ENCODE results near the gene DCAF11. TPM values are rescaled to one million over a fixed set of nuclear protein-coding genes. Genes with fewer than 3 reads are reported as not detected.

DCAF11 gene
- total and polyA plus RNA-seq, 4 donors: 35.5 to 41.8 (median 38.5) TPM

DNA sequence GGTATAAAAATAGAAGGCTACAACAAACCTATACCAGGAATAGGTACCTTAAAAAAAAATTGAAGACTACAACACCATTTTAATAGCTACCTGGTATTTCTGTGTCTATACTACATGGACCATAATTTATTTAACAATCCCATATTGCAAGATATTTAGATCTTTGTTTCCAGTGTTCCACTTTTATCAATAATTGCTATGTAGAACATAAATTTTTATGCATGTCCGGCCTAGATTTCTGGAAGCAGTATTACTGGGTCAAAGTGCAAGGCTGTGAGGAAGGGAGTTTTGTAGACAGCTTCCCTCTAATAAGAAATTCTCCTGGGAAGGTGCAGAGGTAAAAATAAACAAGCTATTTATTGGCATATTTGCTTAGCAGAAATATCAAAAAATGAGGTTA is 4.1 kb upstream of the DCAF11 start:
- Histone ChIP-seq H3K9me3 (ENCODE audit: control insufficient read depth, low read length) (no peaks in the 10 kb centered on the region), H3K27ac (ENCODE audit: low read depth in 1 of 2, low read length in 2 of 2) (no peak overlapping the region), H3K4me1 (ENCODE audit: control insufficient read depth in 1 of 2, insufficient read depth in 2 of 2, low read length in 2 of 2) (no peaks in the 10 kb centered on the region), H3K27me3 (ENCODE audit: control insufficient read depth in 1 of 2, insufficient read depth in 2 of 2, low read length in 1 of 2) (no peaks in the 10 kb centered on the region), H3K4me3 (ENCODE audit: low read length in 2 of 2) (no peak overlapping the region), H3K36me3 (ENCODE audit: control insufficient read depth in 1 of 2, insufficient read depth in 2 of 2, low read length in 1 of 2) (no peaks in the 10 kb centered on the region)
- DNase-seq: no peak
- intact Hi-C loops (cut with DNase I): loop anchor here (5.0 to 10.0 kb wide), 3 partner anchors 37 to 324 kb away; partner anchors contain the start of genes IRF9 (in 1 of the 2), PSME2 (in 1 of the 2) and RNF31 (in 1 of the 2)
- ATAC-seq (ENCODE audit: low FRiP score): no peak
- 76 to 89% methylated on average over 1 of the region's 1 CpG for WGBS, 2 donors

DNA sequence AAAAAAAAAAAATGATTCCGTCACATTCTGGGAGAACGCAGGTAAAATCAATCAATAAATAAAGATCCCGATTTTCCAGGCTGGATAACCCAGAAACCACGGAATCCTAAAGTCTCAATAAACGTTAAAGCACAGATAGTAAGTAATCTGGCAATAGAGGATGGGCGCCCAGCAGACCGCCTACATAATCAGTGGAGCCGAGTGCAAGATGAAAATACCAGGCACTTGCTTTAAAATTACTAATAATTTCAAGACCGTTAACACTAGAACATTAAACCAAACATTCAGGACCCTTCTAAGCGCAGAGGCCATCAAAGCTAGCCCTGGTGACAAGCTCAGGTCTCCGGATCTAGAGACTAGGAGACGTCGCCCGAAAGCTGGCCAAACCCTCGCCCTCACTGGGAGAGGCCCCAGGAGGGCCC is 1.2 kb upstream of the DCAF11 start:
- no peak for DNase-seq
- intact Hi-C loops (cut with DNase I): loop anchor here (5.0 to 10.0 kb wide), 3 partner anchors 34 to 321 kb away; partner anchors contain the start of genes IRF9 (in 1 of the 2), PSME2 (in 1 of the 2) and RNF31 (in 1 of the 2)
- peak; percentile 0 for ATAC-seq (ENCODE audit: low FRiP score)
- no peaks in the 10 kb centered on the region for H3K27me3 ChIP-seq (ENCODE audit: control insufficient read depth in 1 of 2, insufficient read depth in 2 of 2, low read length in 1 of 2)
- H3K4me3 ChIP-seq (ENCODE audit: low read length in 2 of 2): peak overlapping the region; percentile 43 to 71
- no peaks in the 10 kb centered on the region for H3K36me3 ChIP-seq (ENCODE audit: control insufficient read depth in 1 of 2, insufficient read depth in 2 of 2, low read length in 1 of 2)
- H3K27ac ChIP-seq (ENCODE audit: low read depth in 1 of 2, low read length in 2 of 2): peak overlapping the region; percentile 98 to 100
- no peaks in the 10 kb centered on the region for H3K4me1 ChIP-seq (ENCODE audit: control insufficient read depth in 1 of 2, insufficient read depth in 2 of 2, low read length in 2 of 2)
- WGBS, 2 donors: 18 to 20% methylated on average over 15 of the region's 15 CpGs
- H3K9me3 ChIP-seq (ENCODE audit: control insufficient read depth, low read length): no peaks in the 10 kb centered on the region

GRCh38 chr14:24113801-24114531 is 611 bp upstream of the DCAF11 start:
- peak; percentile 91 to 94 for DNase-seq
- no peaks in the 10 kb centered on the region for H3K9me3 ChIP-seq (ENCODE audit: control insufficient read depth, low read length)
- peak overlapping the region; percentile 98 to 100 for H3K27ac ChIP-seq (ENCODE audit: low read depth in 1 of 2, low read length in 2 of 2)
- peak; percentile 81 for ATAC-seq (ENCODE audit: low FRiP score)
- no peaks in the 10 kb centered on the region for H3K27me3 ChIP-seq (ENCODE audit: control insufficient read depth in 1 of 2, insufficient read depth in 2 of 2, low read length in 1 of 2)
- WGBS, 2 donors: 0% methylated on average over 42 of the region's 42 CpGs
- peak overlapping the region; percentile 43 to 71 for H3K4me3 ChIP-seq (ENCODE audit: low read length in 2 of 2)
- peaks cover 0 to under 1% of the 10 kb centered on the region in 2 donors for H3K36me3 ChIP-seq (ENCODE audit: control insufficient read depth in 1 of 2, insufficient read depth in 2 of 2, low read length in 1 of 2)
- intact Hi-C loops (cut with DNase I): loop anchor here (2.0 to 10.0 kb wide), 4 partner anchors 27 to 321 kb away; partner anchors contain the start of genes EMC9 (in 1 of the 2), IRF9 (in 1 of the 2), PSME2 (in 1 of the 2) and RNF31 (in 1 of the 2)
- H3K4me1 ChIP-seq (ENCODE audit: control insufficient read depth in 1 of 2, insufficient read depth in 2 of 2, low read length in 2 of 2): no peaks in the 10 kb centered on the region

GRCh38 chr14:24115422-24116127 is 998 bp downstream of the DCAF11 start:
- Histone ChIP-seq H3K27ac (ENCODE audit: low read depth in 1 of 2, low read length in 2 of 2) (peak overlapping the region in 1 of 2 donors; percentile 1), H3K4me3 (ENCODE audit: low read length in 2 of 2) (peak overlapping the region; percentile 37 to 57), H3K9me3 (ENCODE audit: control insufficient read depth, low read length) (no peaks in the 10 kb centered on the region), H3K4me1 (ENCODE audit: control insufficient read depth in 1 of 2, insufficient read depth in 2 of 2, low read length in 2 of 2) (no peaks in the 10 kb centered on the region), H3K27me3 (ENCODE audit: control insufficient read depth in 1 of 2, insufficient read depth in 2 of 2, low read length in 1 of 2) (no peaks in the 10 kb centered on the region), H3K36me3 (ENCODE audit: control insufficient read depth in 1 of 2, insufficient read depth in 2 of 2, low read length in 1 of 2) (peaks cover 0 to 3% of the 10 kb centered on the region in 2 donors)
- intact Hi-C loops (cut with DNase I): loop anchor here (1.0 to 10.0 kb wide), 4 partner anchors 18 to 319 kb away; partner anchors contain the start of genes EMC9 (in 1 of the 2) and IRF9 (in 1 of the 2)
- 2 to 3% methylated on average over 14 of the region's 14 CpGs for WGBS, 2 donors
- DNase-seq (peak; percentile 46 to 70), ATAC-seq (ENCODE audit: low FRiP score) (no peak)

- ATAC-seq (ENCODE audit: low FRiP score): no peak
- peak in 1 of 2 donors; percentile 42 for DNase-seq
- intact Hi-C loops (cut with DNase I): loop anchor here (1.0 to 10.0 kb wide), 3 partner anchors 17 to 319 kb away; partner anchors contain the start of gene IRF9 (in 1 of the 2)
- H3K27ac ChIP-seq (ENCODE audit: low read depth in 1 of 2, low read length in 2 of 2): no peak overlapping the region
- H3K9me3 ChIP-seq (ENCODE audit: control insufficient read depth, low read length): no peaks in the 10 kb centered on the region
- no peaks in the 10 kb centered on the region for H3K27me3 ChIP-seq (ENCODE audit: control insufficient read depth in 1 of 2, insufficient read depth in 2 of 2, low read length in 1 of 2)
- H3K36me3 ChIP-seq (ENCODE audit: control insufficient read depth in 1 of 2, insufficient read depth in 2 of 2, low read length in 1 of 2): peaks cover 0 to 4% of the 10 kb centered on the region in 2 donors
- H3K4me3 ChIP-seq (ENCODE audit: low read length in 2 of 2): no peak overlapping the region
- H3K4me1 ChIP-seq (ENCODE audit: control insufficient read depth in 1 of 2, insufficient read depth in 2 of 2, low read length in 2 of 2): no peaks in the 10 kb centered on the region
- 92 to 93% methylated on average over 6 of the region's 6 CpGs for WGBS, 2 donors
Observed at GRCh38 chr14:24116128-24116814, 1.7 kb downstream of the DCAF11 start.

GRCh38 chr14:24117179-24117578 is 2.6 kb downstream of the DCAF11 start:
- DNase-seq (peak; percentile 34 to 42), ATAC-seq (ENCODE audit: low FRiP score) (no peak)
- intact Hi-C loops (cut with DNase I): loop anchor here (10.0 kb wide), 2 partner anchors 48 to 318 kb away; partner anchors contain the start of gene IRF9 (in 1 of the 2)
- Histone ChIP-seq H3K27me3 (ENCODE audit: control insufficient read depth in 1 of 2, insufficient read depth in 2 of 2, low read length in 1 of 2) (no peaks in the 10 kb centered on the region), H3K27ac (ENCODE audit: low read depth in 1 of 2, low read length in 2 of 2) (no peak overlapping the region), H3K36me3 (ENCODE audit: control insufficient read depth in 1 of 2, insufficient read depth in 2 of 2, low read length in 1 of 2) (peaks cover 0 to 4% of the 10 kb centered on the region in 2 donors), H3K4me3 (ENCODE audit: low read length in 2 of 2) (no peak overlapping the region), H3K4me1 (ENCODE audit: control insufficient read depth in 1 of 2, insufficient read depth in 2 of 2, low read length in 2 of 2) (no peaks in the 10 kb centered on the region), H3K9me3 (ENCODE audit: control insufficient read depth, low read length) (no peaks in the 10 kb centered on the region)
- WGBS, 2 donors: 93% methylated on average over 6 of the region's 6 CpGs

DNA sequence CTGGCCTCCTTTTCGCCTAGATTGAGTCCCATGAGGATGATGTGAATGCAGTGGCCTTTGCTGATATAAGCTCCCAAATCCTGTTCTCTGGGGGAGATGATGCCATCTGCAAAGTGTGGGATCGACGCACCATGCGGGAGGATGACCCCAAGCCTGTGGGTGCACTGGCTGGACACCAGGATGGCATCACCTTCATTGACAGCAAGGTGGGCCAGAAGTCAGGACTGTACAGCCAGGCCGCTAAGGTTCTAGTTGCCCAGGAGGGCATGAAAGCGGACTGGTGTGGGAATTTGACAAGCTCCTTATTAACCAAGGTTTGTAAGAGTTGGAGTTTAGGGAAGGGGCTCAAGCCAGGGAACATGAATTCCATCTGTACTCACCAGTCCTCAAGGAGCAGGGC is 5.1 kb downstream of the DCAF11 start:
- H3K27ac ChIP-seq (ENCODE audit: low read depth in 1 of 2, low read length in 2 of 2): no peak overlapping the region
- H3K4me3 ChIP-seq (ENCODE audit: low read length in 2 of 2): no peak overlapping the region
- peak; percentile 16 to 48 for DNase-seq
- intact Hi-C loops (cut with DNase I): loop anchor here (10.0 kb wide), 2 partner anchors 45 to 315 kb away; partner anchors contain the start of gene IRF9 (in 1 of the 2)
- H3K4me1 ChIP-seq (ENCODE audit: control insufficient read depth in 1 of 2, insufficient read depth in 2 of 2, low read length in 2 of 2): no peaks in the 10 kb centered on the region
- 93 to 96% methylated on average over 6 of the region's 6 CpGs for WGBS, 2 donors
- H3K9me3 ChIP-seq (ENCODE audit: control insufficient read depth, low read length): no peaks in the 10 kb centered on the region
- no peak for ATAC-seq (ENCODE audit: low FRiP score)
- no peaks in the 10 kb centered on the region for H3K27me3 ChIP-seq (ENCODE audit: control insufficient read depth in 1 of 2, insufficient read depth in 2 of 2, low read length in 1 of 2)
- H3K36me3 ChIP-seq (ENCODE audit: control insufficient read depth in 1 of 2, insufficient read depth in 2 of 2, low read length in 1 of 2): peaks cover 0 to 8% of the 10 kb centered on the region in 2 donors

DNA sequence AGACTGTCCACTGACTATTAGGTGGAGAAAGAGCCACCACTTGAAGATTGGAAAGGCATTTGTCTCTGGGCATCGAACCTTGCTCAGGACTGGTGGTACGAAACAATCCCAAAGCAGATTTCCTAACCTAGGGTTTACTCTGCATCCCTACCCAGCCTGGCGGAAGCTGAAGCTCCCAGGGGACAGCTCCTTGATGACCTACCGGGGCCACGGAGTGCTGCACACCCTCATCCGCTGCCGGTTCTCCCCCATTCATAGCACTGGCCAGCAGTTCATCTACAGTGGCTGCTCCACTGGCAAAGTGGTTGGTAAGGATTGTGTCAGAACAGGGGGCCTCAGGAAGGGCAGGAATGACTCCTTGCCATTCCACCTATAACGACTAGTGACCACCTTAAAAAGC is 6.6 kb downstream of the DCAF11 start:
- intact Hi-C loops (cut with DNase I): no loop called here
- Histone ChIP-seq H3K9me3 (ENCODE audit: control insufficient read depth, low read length) (no peaks in the 10 kb centered on the region), H3K4me1 (ENCODE audit: control insufficient read depth in 1 of 2, insufficient read depth in 2 of 2, low read length in 2 of 2) (no peaks in the 10 kb centered on the region), H3K36me3 (ENCODE audit: control insufficient read depth in 1 of 2, insufficient read depth in 2 of 2, low read length in 1 of 2) (peaks cover 0 to 8% of the 10 kb centered on the region in 2 donors), H3K27me3 (ENCODE audit: control insufficient read depth in 1 of 2, insufficient read depth in 2 of 2, low read length in 1 of 2) (no peaks in the 10 kb centered on the region), H3K4me3 (ENCODE audit: low read length in 2 of 2) (no peak overlapping the region), H3K27ac (ENCODE audit: low read depth in 1 of 2, low read length in 2 of 2) (no peak overlapping the region)
- DNase-seq (peak; percentile 5 to 46), ATAC-seq (ENCODE audit: low FRiP score) (no peak)
- 91 to 93% methylated on average over 8 of the region's 8 CpGs for WGBS, 2 donors

Measured in aorta (tissue), 5 donors.